MCF 10A (cell line): ENCODE data around the gene EIF4E2. TPM values are rescaled to one million over a fixed set of nuclear protein-coding genes. Genes with fewer than 3 reads are reported as not detected.

Experiments used
- BruUV-seq: library from RNA; stranded (reverse); fragments of 400-500 nt; replicated peaks from 2 replicates; lab custom pipeline; 2021; lab: Mats Ljungman, UMichigan
- CTCF ChIA-PET: fragments of 300-600 bp; sonication (Branson Sonifier 250); formaldehyde crosslinking; extraction: SDS; loops from one replicate; lab custom pipeline; 2021; ENCODE audit warnings: antibody characterized with exemption, inconsistent platforms; lab: Yijun Ruan, JAX
- POLR2A ChIA-PET: fragments of 300-600, 350-650 bp; sonication (Branson Sonifier 250); formaldehyde crosslinking; extraction: SDS; loops from one replicate; lab custom pipeline; 2020; ENCODE audit warnings: antibody characterized with exemption, inconsistent platforms; lab: Yijun Ruan, JAX
- DNase-seq: peaks from one replicate; pipeline ENCODE4 v3.0.0-alpha.2; 2018; ENCODE audit not compliant: unreplicated experiment
- H3K27ac Mint-ChIP-seq: one replicate; pipeline ENCODE4 v1.8.0; 2022; ENCODE audit warnings: mild to moderate bottlenecking, low read depth, mixed read lengths; ENCODE audit not compliant: unreplicated experiment
- H3K27me3 Mint-ChIP-seq: one replicate; pipeline ENCODE4 v1.8.0; 2022; ENCODE audit warnings: mixed read lengths; ENCODE audit not compliant: insufficient read depth, unreplicated experiment
- H3K36me3 Mint-ChIP-seq: one replicate; pipeline ENCODE4 v1.8.0; 2022; ENCODE audit warnings: mild to moderate bottlenecking, moderate library complexity, mixed read lengths; ENCODE audit not compliant: insufficient read depth, unreplicated experiment
- H3K4me1 Mint-ChIP-seq: one replicate; pipeline ENCODE4 v1.8.0; 2022; ENCODE audit warnings: mixed read lengths; ENCODE audit not compliant: insufficient read depth, unreplicated experiment
- H3K4me3 Mint-ChIP-seq: one replicate; pipeline ENCODE4 v1.8.0; 2022; ENCODE audit warnings: mild to moderate bottlenecking, moderate library complexity, mixed read lengths; ENCODE audit not compliant: unreplicated experiment
- H3K9me3 Mint-ChIP-seq: one replicate; pipeline ENCODE4 v1.8.0; 2022; ENCODE audit warnings: mixed read lengths; ENCODE audit not compliant: unreplicated experiment
- intact Hi-C: fragments of 100-400 bp; cut with micrococcal nuclease; formaldehyde crosslinking; loops from 2 replicates; pipeline ENCODE4 v1.14.1; 2022
- total RNA-seq: library from RNA; stranded (reverse); gene quantifications from 2 replicates; pipeline ENCODE4 v1.2.3, GENCODE V29; 2022
- TF ChIP-seq, protein P1 (sequence below): fragments of 200-600 bp; IDR thresholded peaks from one replicate; pipeline ENCODE4 v1.8.0; 2022; ENCODE audit warnings: antibody characterized with exemption, mild to moderate bottlenecking; ENCODE audit not compliant: unreplicated experiment

EIF4E2 gene
- total RNA-seq, 1 experiment from 2014 or later: 52.8 TPM

- Mint-ChIP-seq H3K27me3 (no peaks in the 10 kb centered on the region), H3K9me3 (no peaks in the 10 kb centered on the region), H3K4me3 (no peak overlapping the region), H3K27ac (peak overlapping the region; percentile 61), H3K36me3 (no peaks in the 10 kb centered on the region), H3K4me1 (peaks cover 23% of the 10 kb centered on the region)
- POLR2A ChIA-PET: interaction anchor here (0.7 to 5.4 kb wide), 6 partner anchors 11 to 40 kb away, joined by 3 to 49 read pairs (median 4); partner anchors contain the start of genes EIF4E2 and TIGD1
- CTCF ChIA-PET: interaction anchor here (1.1 kb wide), 1 partner anchor 22 kb away, joined by 3 read pairs; no protein-coding TSS in a partner anchor
- DNase-seq: peak; percentile 90
- no TSS peak for BruUV-seq
- TF ChIP-seq, protein P1, sequence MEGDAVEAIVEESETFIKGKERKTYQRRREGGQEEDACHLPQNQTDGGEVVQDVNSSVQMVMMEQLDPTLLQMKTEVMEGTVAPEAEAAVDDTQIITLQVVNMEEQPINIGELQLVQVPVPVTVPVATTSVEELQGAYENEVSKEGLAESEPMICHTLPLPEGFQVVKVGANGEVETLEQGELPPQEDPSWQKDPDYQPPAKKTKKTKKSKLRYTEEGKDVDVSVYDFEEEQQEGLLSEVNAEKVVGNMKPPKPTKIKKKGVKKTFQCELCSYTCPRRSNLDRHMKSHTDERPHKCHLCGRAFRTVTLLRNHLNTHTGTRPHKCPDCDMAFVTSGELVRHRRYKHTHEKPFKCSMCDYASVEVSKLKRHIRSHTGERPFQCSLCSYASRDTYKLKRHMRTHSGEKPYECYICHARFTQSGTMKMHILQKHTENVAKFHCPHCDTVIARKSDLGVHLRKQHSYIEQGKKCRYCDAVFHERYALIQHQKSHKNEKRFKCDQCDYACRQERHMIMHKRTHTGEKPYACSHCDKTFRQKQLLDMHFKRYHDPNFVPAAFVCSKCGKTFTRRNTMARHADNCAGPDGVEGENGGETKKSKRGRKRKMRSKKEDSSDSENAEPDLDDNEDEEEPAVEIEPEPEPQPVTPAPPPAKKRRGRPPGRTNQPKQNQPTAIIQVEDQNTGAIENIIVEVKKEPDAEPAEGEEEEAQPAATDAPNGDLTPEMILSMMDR: no peak
- intact Hi-C loops: loop anchor here (2.0 kb wide), 1 partner anchor 18 kb away; no protein-coding TSS in a partner anchor
Measured at GRCh38 chr2:232588680-232589585, 38.4 kb downstream of the EIF4E2 start.

DNA sequence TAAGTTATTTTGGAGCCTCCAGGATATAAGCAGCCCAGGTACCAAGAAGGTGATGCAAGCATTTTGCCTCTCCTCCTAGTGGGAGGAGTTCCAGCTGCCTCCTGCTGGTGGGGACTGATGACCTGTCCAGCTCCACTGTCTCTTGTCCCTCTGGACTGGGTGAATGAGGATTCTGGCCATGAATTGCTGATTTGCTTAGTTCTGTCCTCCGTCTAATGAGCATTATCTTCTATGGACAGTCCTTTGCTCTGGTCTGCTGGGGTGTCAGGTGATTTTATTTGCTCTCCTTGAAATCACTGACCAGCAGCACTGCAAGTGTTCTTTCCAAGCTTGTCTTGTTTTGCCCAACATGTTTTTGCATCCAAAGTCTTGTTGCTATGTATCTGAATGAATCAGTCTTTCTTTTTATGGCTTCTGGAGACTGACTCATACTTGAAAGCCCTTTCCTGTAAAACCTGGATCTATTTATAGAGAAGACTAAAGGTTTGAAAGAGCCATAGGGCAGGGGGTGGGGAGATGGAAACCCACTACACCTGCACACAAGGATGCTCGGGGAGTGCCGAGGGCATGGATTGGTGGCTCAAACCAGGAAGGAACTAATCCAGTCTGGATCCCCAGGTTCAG, 42.4 kb downstream of the EIF4E2 start:
- H3K36me3 Mint-ChIP-seq: no peaks in the 10 kb centered on the region
- H3K27me3 Mint-ChIP-seq: no peaks in the 10 kb centered on the region
- peak; percentile 84 for DNase-seq
- intact Hi-C loops: loop anchor here (2.0 kb wide), 1 partner anchor 42 kb away; the partner anchor contains the start of genes EIF4E2 and TIGD1
- TF ChIP-seq, protein P1: no peak
- H3K4me1 Mint-ChIP-seq: peaks cover 23% of the 10 kb centered on the region
- no TSS peak for BruUV-seq
- CTCF ChIA-PET: interaction anchor here (1.4 to 1.5 kb wide), 3 partner anchors 10 to 23 kb away, joined by 3 to 5 read pairs (median 4); no protein-coding TSS in a partner anchor
- no peak overlapping the region for H3K4me3 Mint-ChIP-seq
- peak overlapping the region; percentile 96 for H3K27ac Mint-ChIP-seq
- POLR2A ChIA-PET: interaction anchor here (0.6 to 5.4 kb wide), 9 partner anchors 8 to 449 kb away, joined by 3 to 49 read pairs (median 3); partner anchors contain the start of genes EIF4E2 and TIGD1
- H3K9me3 Mint-ChIP-seq: no peaks in the 10 kb centered on the region

DNA sequence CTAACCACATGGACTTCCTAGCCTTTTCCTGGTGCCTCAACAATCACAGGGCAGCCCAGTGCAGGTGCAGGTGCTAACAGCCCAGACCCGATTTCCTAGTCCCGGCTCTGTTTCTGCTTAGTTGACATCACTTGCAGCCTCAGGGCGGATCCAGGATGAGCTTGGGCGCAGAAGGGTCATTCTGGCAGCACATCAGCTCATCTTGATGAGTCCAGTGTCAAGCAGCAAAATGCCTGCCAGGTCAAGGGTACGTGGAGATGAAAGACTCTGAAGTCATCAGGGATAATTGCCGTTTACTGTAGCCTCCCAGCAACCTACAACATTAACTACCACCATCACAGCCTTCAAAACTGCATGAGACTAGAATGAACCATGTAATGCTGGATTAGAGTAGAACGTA, 43.5 kb downstream of the EIF4E2 start:
- intact Hi-C loops: loop anchor here (2.0 kb wide), 1 partner anchor 43 kb away; the partner anchor contains the start of genes EIF4E2 and TIGD1
- POLR2A ChIA-PET: interaction anchor here (3.1 to 5.4 kb wide), 2 partner anchors 24 to 43 kb away, joined by 35 to 49 read pairs; partner anchors contain the start of genes EIF4E2 and TIGD1

More for the DNA sequence above, 43.5 kb downstream of the EIF4E2 start:
- Mint-ChIP-seq H3K9me3 (no peaks in the 10 kb centered on the region), H3K27ac (no peak overlapping the region), H3K4me3 (no peak overlapping the region), H3K27me3 (no peaks in the 10 kb centered on the region), H3K36me3 (no peaks in the 10 kb centered on the region), H3K4me1 (peaks cover 15% of the 10 kb centered on the region)
- CTCF ChIA-PET: interaction anchor here (0.6 kb wide), 1 partner anchor 128 kb away, joined by 3 read pairs; no protein-coding TSS in a partner anchor
- TF ChIP-seq, protein P1: no peak
- BruUV-seq: no TSS peak
- no peak for DNase-seq
